H1 (cell line): Measurements from ENCODE around the gene GNAO1. TPM values are rescaled to one million over a fixed set of nuclear protein-coding genes. Genes with fewer than 3 reads are reported as not detected.

Experiments used
- CTCF ChIA-PET: fragments of 300-600 bp; sonication (Branson Sonifier 250); formaldehyde crosslinking; loops from one replicate; lab custom pipeline; 2021; ENCODE audit not compliant: partially characterized antibody; lab: Charles Lee
- POLR2A ChIA-PET: fragments of 300-600 bp; sonication (Branson Sonifier 250); formaldehyde crosslinking; loops from one replicate; lab custom pipeline; 2021; ENCODE audit warnings: inconsistent platforms; ENCODE audit not compliant: partially characterized antibody; lab: Charles Lee
- DNase-seq, 2 experiments: peaks; one replicate each; pipeline versions ENCODE4 v3.0.0 to v3.0.0-alpha.2; 2010 to 2022; ENCODE audit warnings: low spot score in 2 of 2, low read depth in 1 of 2, mixed read lengths in 1 of 2
- FAIRE-seq: peaks from 2 replicates; lab custom pipeline; 2011; peaks lifted over from hg19 to GRCh38; lab: Jason Lieb, UNC
- H2AFZ ChIP-seq: 2 replicates; pipeline ENCODE4 v1.8.1; 2012; ENCODE audit warnings: low read length, inconsistent platforms
- H2AK5ac ChIP-seq: 2 replicates; pipeline ENCODE4 v1.6.1; 2013; ENCODE audit warnings: low read depth, low read length
- H2BK120ac ChIP-seq: replicated peaks from 2 replicates; pipeline ENCODE3; 2013; ENCODE audit warnings: low read depth, low read length, inconsistent platforms
- H2BK12ac ChIP-seq: 2 replicates; pipeline ENCODE4 v1.6.1; 2013; ENCODE audit warnings: low read depth, low read length
- H2BK15ac ChIP-seq: 2 replicates; pipeline ENCODE4 v1.6.1; 2013; ENCODE audit warnings: low read length
- H2BK20ac ChIP-seq: 2 replicates; pipeline ENCODE4 v1.6.1; 2013; ENCODE audit warnings: low read length
- H2BK5ac ChIP-seq: 2 replicates; pipeline ENCODE4 v1.6.1; 2013; ENCODE audit warnings: low read depth, low read length
- H3K14ac ChIP-seq: 2 replicates; pipeline ENCODE4 v1.6.1; 2013; ENCODE audit warnings: inconsistent platforms; ENCODE audit not compliant: insufficient read length
- H3K18ac ChIP-seq: 2 replicates; pipeline ENCODE4 v1.6.1; 2013; ENCODE audit warnings: low read length; ENCODE audit errors: extremely low read depth
- H3K23ac ChIP-seq: 2 replicates; pipeline ENCODE4 v1.6.1; 2013; ENCODE audit warnings: inconsistent platforms; ENCODE audit not compliant: insufficient read length
- H3K23me2 ChIP-seq: 2 replicates; pipeline ENCODE4 v1.6.1; 2013; ENCODE audit warnings: low read depth, low read length
- H3K27ac ChIP-seq: 2 replicates; pipeline ENCODE4 v1.6.1; 2011; ENCODE audit warnings: low read depth, low read length, inconsistent platforms
- H3K27me3 ChIP-seq, 4 experiments: replicated peaks in 1 of 4; 1 replicate in 1 of 4; 2 replicates in 3 of 4; pipeline versions ENCODE4 v1.6.1 to v1.8.1; 2011 to 2013; ENCODE audit warnings: low read length in 3 of 4, mild to moderate bottlenecking in 3 of 4, inconsistent platforms in 2 of 4, mixed read lengths in 2 of 4, moderate library complexity in 1 of 4; ENCODE audit not compliant: control insufficient read depth in 3 of 4, insufficient read depth in 3 of 4; ENCODE audit errors: extremely low read depth in 1 of 4
- H3K36me3 ChIP-seq, 4 experiments: 2 replicates each; pipeline versions ENCODE4 v1.6.1 to v1.8.1; 2011 to 2013; ENCODE audit warnings: mild to moderate bottlenecking in 4 of 4, low read length in 3 of 4, moderate library complexity in 2 of 4, control low read depth in 1 of 4, inconsistent platforms in 1 of 4; ENCODE audit not compliant: insufficient read depth in 4 of 4, control insufficient read depth in 2 of 4
- H3K4ac ChIP-seq: replicated peaks from 2 replicates; pipeline ENCODE3; 2013; ENCODE audit warnings: low read length, low read depth, mixed read lengths, inconsistent platforms; ENCODE audit not compliant: insufficient read length
- H3K4me1 ChIP-seq, 4 experiments: replicated peaks in 1 of 4; 1 replicate in 1 of 4; 2 replicates in 3 of 4; pipeline versions ENCODE4 v1.6.1 to v1.8.1; 2011 to 2013; ENCODE audit warnings: low read length in 3 of 4, inconsistent platforms in 2 of 4, mixed read lengths in 1 of 4; ENCODE audit not compliant: insufficient read depth in 4 of 4, control insufficient read depth in 3 of 4
- H3K4me2 ChIP-seq, 2 experiments: 2 replicates each; pipeline versions ENCODE4 v1.6.1 to v1.8.1; 2011 to 2013; ENCODE audit warnings: low read depth in 2 of 2, low read length in 2 of 2, control low read depth in 1 of 2, inconsistent platforms in 1 of 2, mild to moderate bottlenecking in 1 of 2; ENCODE audit not compliant: insufficient read depth in 1 of 2
- H3K4me3 ChIP-seq, 4 experiments: fragments of 200-600, 300-600 bp in 1 of 4; sonication (generic), shearing (Covaris generic), sonication (Bioruptor Twin) in 1 of 4; 2 replicates each; pipeline versions ENCODE4 v1.5.1 to v1.8.1; 2011 to 2016; ENCODE audit warnings: low read length in 4 of 4, low read depth in 3 of 4, control low read depth in 2 of 4, inconsistent platforms in 2 of 4, mild to moderate bottlenecking in 2 of 4, mixed read lengths in 1 of 4, moderate library complexity in 1 of 4; ENCODE audit not compliant: insufficient read depth in 2 of 4; ENCODE audit errors: extremely low read depth in 1 of 4
- H3K56ac ChIP-seq: replicated peaks from 2 replicates; pipeline ENCODE3; 2013; ENCODE audit warnings: low read depth, mild to moderate bottlenecking, mixed read lengths, low read length, inconsistent platforms; ENCODE audit not compliant: insufficient read length
- H3K79me1 ChIP-seq: 2 replicates; pipeline ENCODE4 v1.6.1; 2013; ENCODE audit warnings: low read depth, low read length, control low read depth
- H3K79me2 ChIP-seq, 2 experiments: 2 replicates each; pipeline versions ENCODE4 v1.6.1 to v1.8.1; 2012 to 2013; ENCODE audit warnings: low read length in 2 of 2, mild to moderate bottlenecking in 2 of 2, inconsistent platforms in 1 of 2; ENCODE audit not compliant: insufficient read depth in 2 of 2, control insufficient read depth in 1 of 2
- H3K9ac ChIP-seq, 4 experiments: replicated peaks in 1 of 4; 1 replicate in 1 of 4; 2 replicates in 3 of 4; pipeline versions ENCODE4 v1.6.1 to v1.8.1; 2011 to 2013; ENCODE audit warnings: low read depth in 3 of 4, low read length in 3 of 4, control low read depth in 2 of 4, mild to moderate bottlenecking in 2 of 4, moderate library complexity in 2 of 4, inconsistent platforms in 1 of 4; ENCODE audit errors: extremely low read depth in 1 of 4
- H3K9me3 ChIP-seq, 2 experiments: 2 replicates each; pipeline versions ENCODE4 v1.6.1 to v1.8.1; 2012 to 2013; ENCODE audit warnings: mild to moderate bottlenecking in 2 of 2, moderate library complexity in 2 of 2, control low read depth in 1 of 2, inconsistent platforms in 1 of 2, low read depth in 1 of 2, low read length in 1 of 2, mixed read lengths in 1 of 2; ENCODE audit not compliant: insufficient read depth in 2 of 2
- H4K20me1 ChIP-seq, 2 experiments: replicated peaks in 1 of 2; 2 replicates each; pipeline versions ENCODE3 to v1.8.1; 2011 to 2013; ENCODE audit warnings: inconsistent platforms in 2 of 2, low read length in 2 of 2, mild to moderate bottlenecking in 1 of 2; ENCODE audit not compliant: insufficient read depth in 2 of 2, control insufficient read depth in 1 of 2
- H4K5ac ChIP-seq: 2 replicates; pipeline ENCODE4 v1.6.1; 2013; ENCODE audit warnings: low read length, low read depth, mixed read lengths, inconsistent platforms; ENCODE audit not compliant: insufficient read length
- H4K8ac ChIP-seq: 2 replicates; pipeline ENCODE4 v1.8.0; 2013; ENCODE audit warnings: mild to moderate bottlenecking, moderate library complexity, low read length, inconsistent platforms; ENCODE audit not compliant: insufficient read depth; ENCODE audit errors: extremely low read depth
- H4K91ac ChIP-seq: replicated peaks from 2 replicates; pipeline ENCODE3; 2013; ENCODE audit warnings: low read length, mixed read lengths, inconsistent platforms; ENCODE audit not compliant: insufficient read length
- CBX5 ChIP-seq: fragments of 300-800, 300-1000 bp; sonication (generic); IDR thresholded peaks from 2 replicates; pipeline ENCODE4 v1.7.1; 2016; ENCODE audit warnings: antibody characterized with exemption, low read length, low read depth
- CTBP2 ChIP-seq: IDR thresholded peaks from 2 replicates; pipeline ENCODE4 v1.7.0; 2011; ENCODE audit warnings: borderline replicate concordance, mild to moderate bottlenecking, moderate library complexity, mixed read lengths, low read length; ENCODE audit not compliant: insufficient read depth, insufficient read length
- E2F6 ChIP-seq: IDR thresholded peaks from 2 replicates; pipeline ENCODE4 v1.6.1; 2012; ENCODE audit warnings: inconsistent platforms
- EGR1 ChIP-seq: IDR thresholded peaks from 2 replicates; pipeline ENCODE4 v1.6.1; 2011; ENCODE audit warnings: low read depth, low read length, borderline replicate concordance
- EP300 ChIP-seq, 2 experiments: IDR thresholded peaks; 1 replicate in 1 of 2; 2 replicates in 1 of 2; pipeline ENCODE4 v1.6.1; 2011 to 2012; ENCODE audit warnings: low read depth in 2 of 2, low read length in 2 of 2, mild to moderate bottlenecking in 2 of 2, borderline replicate concordance in 1 of 2, inconsistent platforms in 1 of 2, moderate library complexity in 1 of 2
- GABPA ChIP-seq: IDR thresholded peaks from 2 replicates; pipeline ENCODE4 v1.6.1; 2011; ENCODE audit warnings: mild to moderate bottlenecking, low read length, moderate library complexity, borderline replicate concordance; ENCODE audit not compliant: insufficient read depth
- HDAC2 ChIP-seq, 2 experiments: fragments of 300-600 bp in 1 of 2; sonication (generic) in 1 of 2; IDR thresholded peaks; 2 replicates each; pipeline ENCODE4 v1.6.1; 2011 to 2012; ENCODE audit warnings: low read depth in 2 of 2, low read length in 2 of 2, mild to moderate bottlenecking in 2 of 2, moderate library complexity in 2 of 2, borderline replicate concordance in 1 of 2, inconsistent platforms in 1 of 2
- KDM1A ChIP-seq: fragments of 200-600, 300-600 bp; sonication (generic); IDR thresholded peaks from 2 replicates; pipeline ENCODE4 v1.7.1; 2016; ENCODE audit warnings: mild to moderate bottlenecking, low read length, borderline replicate concordance
- NRF1 ChIP-seq: IDR thresholded peaks from 2 replicates; pipeline ENCODE4 v1.6.1; 2011; ENCODE audit warnings: mild to moderate bottlenecking, low read depth, low read length, improper control_type of control experiment
- POLR2A ChIP-seq, 2 experiments: IDR thresholded peaks; 1 replicate in 1 of 2; 2 replicates in 1 of 2; pipeline ENCODE4 v1.6.1; 2011; ENCODE audit warnings: low read depth in 2 of 2, low read length in 2 of 2, mild to moderate bottlenecking in 2 of 2; ENCODE audit errors: control extremely low read depth in 1 of 2
- RBBP5 ChIP-seq: IDR thresholded peaks from 2 replicates; pipeline ENCODE4 v1.7.1; 2012; ENCODE audit warnings: low read depth, mild to moderate bottlenecking, inconsistent platforms, low read length, moderate library complexity, borderline replicate concordance
- WGBS, 2 experiments: shearing (Covaris generic) in 1 of 2; methylation state at CpG; one replicate each; pipeline versions ENCODE4 v1.1.6 to v1.1.7; 2013 to 2015; ENCODE audit warnings: low lambda C conversion rate in 2 of 2, mixed read lengths in 2 of 2, inconsistent platforms in 1 of 2, low coverage in 1 of 2, missing lambda C conversion rate in 1 of 2; ENCODE audit not compliant: insufficient replicate concordance in 2 of 2, insufficient coverage in 1 of 2, insufficient read length in 1 of 2; ENCODE audit errors: extremely low coverage in 1 of 2, missing lambda C conversion rate in 1 of 2; 5-methylcytosine and 5-hydroxymethylcytosine counted together
- polyA plus RNA-seq, 7 experiments: library from polyadenylated mRNA; depleted of rRNA in 3 of 7; stranded (reverse) in 5 of 7; unstranded in 2 of 7; fragments of >200 nt in 5 of 7; fragments of 200-250 nt in 2 of 7; gene quantifications; 1 replicate in 5 of 7; 2 replicates in 1 of 7; 4 replicates in 1 of 7; pipeline versions ENCODE4 v1.2.1 to v1.2.3, GENCODE V29; 2011 to 2013; ENCODE audit warnings: missing spikeins in 2 of 7, mixed read lengths in 2 of 7
- total RNA-seq: library from RNA; stranded (reverse); fragmentation: NEBNext Ultra II Directional; extraction: Animal tissue kit (Norgen Biotek cat#: 25700); gene quantifications from 2 replicates; pipeline ENCODE4 v1.2.1, GENCODE V29; 2021

GNAO1 gene
- total and polyA plus RNA-seq, 2 of the 8 experiments (the other 6 are each of a cell fraction or from before 2014, with no cell fraction given) = 6.7 to 34.4 TPM

DNA sequence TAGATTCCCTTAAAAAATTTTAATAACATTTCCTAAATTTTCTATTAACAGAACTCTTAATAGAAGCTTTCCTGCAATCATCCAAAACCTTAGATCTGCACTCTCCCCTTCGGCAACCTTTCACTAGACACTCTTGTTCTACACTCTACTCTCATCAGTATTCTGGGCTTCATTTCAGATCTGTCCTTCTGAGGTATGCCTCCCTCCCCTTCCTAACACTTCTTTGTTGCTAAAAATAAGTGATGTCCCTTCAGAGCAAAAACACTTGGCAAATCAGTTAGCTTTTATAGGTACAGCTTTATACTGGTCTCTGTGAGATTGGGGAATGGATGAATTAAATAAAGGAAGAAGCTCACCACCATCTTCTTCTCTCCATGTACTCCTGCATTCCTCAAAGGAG, 28.2 kb upstream of the GNAO1 start:
- ChIA-PET CTCF (interaction anchor here (0.9 kb wide), 1 partner anchor 21 kb away, joined by 3 read pairs; no protein-coding TSS in a partner anchor), POLR2A (no interaction called here)
- Histone ChIP-seq H3K18ac (no peak overlapping the region), H2BK20ac (no peak overlapping the region), H2AFZ (no peak overlapping the region), H2BK5ac (no peak overlapping the region), H4K5ac (no peak overlapping the region), H3K79me2 (no peaks in the 10 kb centered on the region), H4K91ac (no peak overlapping the region), H3K4me2 (no peak overlapping the region), H3K23ac (no peak overlapping the region), H3K36me3 (no peaks in the 10 kb centered on the region), H3K14ac (no peak overlapping the region), H3K56ac (no peak overlapping the region), H2AK5ac (no peak overlapping the region), H2BK120ac (no peak overlapping the region), H3K23me2 (no peaks in the 10 kb centered on the region), H3K4ac (no peak overlapping the region), H3K9ac (no peak overlapping the region), H4K20me1 (no peaks in the 10 kb centered on the region), H3K4me3 (no peak overlapping the region), H2BK12ac (no peak overlapping the region), H3K9me3 (no peaks in the 10 kb centered on the region), H3K79me1 (no peaks in the 10 kb centered on the region), H3K27ac (no peak overlapping the region), H4K8ac (no peak overlapping the region), H3K27me3 (no peaks in the 10 kb centered on the region), H3K4me1 (no peaks in the 10 kb centered on the region), H2BK15ac (no peak overlapping the region)
- DNase-seq (no peak), FAIRE-seq (no peak)
- WGBS, 2 experiments = 90% methylated on average over 1 of the region's 1 CpG; no CpG with 5 or more reads in 1 of the 2 experiments
- TF ChIP-seq GABPA = no peak
- no peak for TF ChIP-seq E2F6
- TF ChIP-seq CBX5 = no peak
- no peak for TF ChIP-seq RBBP5
- TF ChIP-seq EGR1 = no peak
- no peak for TF ChIP-seq NRF1
- no peak for TF ChIP-seq CTBP2
- no peak for TF ChIP-seq POLR2A (IDR thresholded peaks at IDR 0.05; ENCODE audit: control extremely low read depth in 1 of 2, low read depth in 2 of 2, low read length in 2 of 2)
- TF ChIP-seq HDAC2 (IDR thresholded peaks at IDR 0.05; ENCODE audit: borderline replicate concordance in 1 of 2, low read depth in 2 of 2, low read length in 2 of 2) = no peak
- TF ChIP-seq EP300 (IDR thresholded peaks at IDR 0.05; ENCODE audit: borderline replicate concordance in 1 of 2, low read depth in 2 of 2, low read length in 2 of 2) = no peak
- no peak for TF ChIP-seq KDM1A
